Measurements from ENCODE around the gene LCN6. TPM values are rescaled to one million over a fixed set of nuclear protein-coding genes. Genes with fewer than 3 reads are reported as not detected.

Gene LCN6
- polyA plus RNA-seq, 2 donors, result 9.0 to 14.4 TPM

- 32 to 36% methylated on average over 9 of the region's 9 CpGs for WGBS, 2 donors
- no peaks in the 10 kb centered on the region for H3K4me1 ChIP-seq (ENCODE audit: control insufficient read depth in 2 of 2, insufficient read depth in 2 of 2, low read length in 1 of 2)
- H3K9me3 ChIP-seq (ENCODE audit: control insufficient read depth in 2 of 2, insufficient read depth in 1 of 2, low read depth in 1 of 2, low read length in 1 of 2), result no peaks in the 10 kb centered on the region
- no peak overlapping the region for H3K27ac ChIP-seq (ENCODE audit: low read depth in 2 of 2, low read length in 1 of 2)
- no peaks in the 10 kb centered on the region for H3K27me3 ChIP-seq (ENCODE audit: control insufficient read depth in 1 of 2, insufficient read depth in 2 of 2, low read length in 2 of 2)
- no peaks in the 10 kb centered on the region for H3K36me3 ChIP-seq (ENCODE audit: control insufficient read depth in 2 of 2, insufficient read depth in 2 of 2, low read length in 1 of 2)
- no peak overlapping the region for H3K4me3 ChIP-seq (ENCODE audit: low read depth in 1 of 2, low read length in 2 of 2)
These were observed 36.1 kb upstream of the LCN6 start for GRCh38 chr9:136784249-136784996.

GRCh38 chr9:136782452-136782851, 34.1 kb upstream of the LCN6 start:
- Histone ChIP-seq H3K4me1 (ENCODE audit: control insufficient read depth in 2 of 2, insufficient read depth in 2 of 2, low read length in 1 of 2) (no peaks in the 10 kb centered on the region), H3K4me3 (ENCODE audit: low read depth in 1 of 2, low read length in 2 of 2) (no peak overlapping the region), H3K27me3 (ENCODE audit: control insufficient read depth in 1 of 2, insufficient read depth in 2 of 2, low read length in 2 of 2) (no peaks in the 10 kb centered on the region), H3K27ac (ENCODE audit: low read depth in 2 of 2, low read length in 1 of 2) (no peak overlapping the region), H3K9me3 (ENCODE audit: control insufficient read depth in 2 of 2, insufficient read depth in 1 of 2, low read depth in 1 of 2, low read length in 1 of 2) (no peaks in the 10 kb centered on the region), H3K36me3 (ENCODE audit: control insufficient read depth in 2 of 2, insufficient read depth in 2 of 2, low read length in 1 of 2) (no peaks in the 10 kb centered on the region)
- WGBS, 2 donors, result 87 to 90% methylated on average over 3 of the region's 3 CpGs

- Histone ChIP-seq H3K36me3 (ENCODE audit: control insufficient read depth in 2 of 2, insufficient read depth in 2 of 2, low read length in 1 of 2) (no peaks in the 10 kb centered on the region), H3K27ac (ENCODE audit: low read depth in 2 of 2, low read length in 1 of 2) (no peak overlapping the region), H3K9me3 (ENCODE audit: control insufficient read depth in 2 of 2, insufficient read depth in 1 of 2, low read depth in 1 of 2, low read length in 1 of 2) (no peaks in the 10 kb centered on the region), H3K4me1 (ENCODE audit: control insufficient read depth in 2 of 2, insufficient read depth in 2 of 2, low read length in 1 of 2) (no peaks in the 10 kb centered on the region), H3K4me3 (ENCODE audit: low read depth in 1 of 2, low read length in 2 of 2) (no peak overlapping the region), H3K27me3 (ENCODE audit: control insufficient read depth in 1 of 2, insufficient read depth in 2 of 2, low read length in 2 of 2) (no peaks in the 10 kb centered on the region)
- WGBS, 2 donors, result 70 to 75% methylated on average over 5 of the region's 5 CpGs
These were observed 31.5 kb upstream of the LCN6 start for GRCh38 chr9:136779808-136780207.

GRCh38 chr9:136777359-136777758, 29.0 kb upstream of the LCN6 start:
- Histone ChIP-seq H3K27ac (ENCODE audit: low read depth in 2 of 2, low read length in 1 of 2) (no peak overlapping the region), H3K4me1 (ENCODE audit: control insufficient read depth in 2 of 2, insufficient read depth in 2 of 2, low read length in 1 of 2) (peaks cover 0 to 2% of the 10 kb centered on the region in 2 donors), H3K36me3 (ENCODE audit: control insufficient read depth in 2 of 2, insufficient read depth in 2 of 2, low read length in 1 of 2) (no peaks in the 10 kb centered on the region), H3K4me3 (ENCODE audit: low read depth in 1 of 2, low read length in 2 of 2) (no peak overlapping the region), H3K9me3 (ENCODE audit: control insufficient read depth in 2 of 2, insufficient read depth in 1 of 2, low read depth in 1 of 2, low read length in 1 of 2) (peaks cover 3 to 8% of the 10 kb centered on the region in 2 donors), H3K27me3 (ENCODE audit: control insufficient read depth in 1 of 2, insufficient read depth in 2 of 2, low read length in 2 of 2) (no peaks in the 10 kb centered on the region)
- 69% methylated on average over 14 of the region's 14 CpGs for WGBS, 2 donors

GRCh38 chr9:136776947-136777346, 28.6 kb upstream of the LCN6 start:
- WGBS, 2 donors, result 68% methylated on average over 7 of the region's 7 CpGs
- Histone ChIP-seq H3K4me1 (ENCODE audit: control insufficient read depth in 2 of 2, insufficient read depth in 2 of 2, low read length in 1 of 2) (peaks cover 0 to 2% of the 10 kb centered on the region in 2 donors), H3K9me3 (ENCODE audit: control insufficient read depth in 2 of 2, insufficient read depth in 1 of 2, low read depth in 1 of 2, low read length in 1 of 2) (peaks cover 3 to 8% of the 10 kb centered on the region in 2 donors), H3K4me3 (ENCODE audit: low read depth in 1 of 2, low read length in 2 of 2) (no peak overlapping the region), H3K36me3 (ENCODE audit: control insufficient read depth in 2 of 2, insufficient read depth in 2 of 2, low read length in 1 of 2) (no peaks in the 10 kb centered on the region), H3K27ac (ENCODE audit: low read depth in 2 of 2, low read length in 1 of 2) (no peak overlapping the region), H3K27me3 (ENCODE audit: control insufficient read depth in 1 of 2, insufficient read depth in 2 of 2, low read length in 2 of 2) (no peaks in the 10 kb centered on the region)

- no peaks in the 10 kb centered on the region for H3K27me3 ChIP-seq (ENCODE audit: control insufficient read depth in 1 of 2, insufficient read depth in 2 of 2, low read length in 2 of 2)
- peaks cover 0 to 2% of the 10 kb centered on the region in 2 donors for H3K4me1 ChIP-seq (ENCODE audit: control insufficient read depth in 2 of 2, insufficient read depth in 2 of 2, low read length in 1 of 2)
- no peak overlapping the region for H3K4me3 ChIP-seq (ENCODE audit: low read depth in 1 of 2, low read length in 2 of 2)
- 80 to 94% methylated on average over 6 of the region's 6 CpGs for WGBS, 2 donors
- H3K27ac ChIP-seq (ENCODE audit: low read depth in 2 of 2, low read length in 1 of 2), result no peak overlapping the region
- H3K9me3 ChIP-seq (ENCODE audit: control insufficient read depth in 2 of 2, insufficient read depth in 1 of 2, low read depth in 1 of 2, low read length in 1 of 2), result peaks cover 3 to 8% of the 10 kb centered on the region in 2 donors
- H3K36me3 ChIP-seq (ENCODE audit: control insufficient read depth in 2 of 2, insufficient read depth in 2 of 2, low read length in 1 of 2), result no peaks in the 10 kb centered on the region
These were observed 26.9 kb upstream of the LCN6 start for GRCh38 chr9:136775191-136775590.

GRCh38 chr9:136774416-136775045, 26.2 kb upstream of the LCN6 start:
- Histone ChIP-seq H3K36me3 (ENCODE audit: control insufficient read depth in 2 of 2, insufficient read depth in 2 of 2, low read length in 1 of 2) (no peaks in the 10 kb centered on the region), H3K27me3 (ENCODE audit: control insufficient read depth in 1 of 2, insufficient read depth in 2 of 2, low read length in 2 of 2) (no peaks in the 10 kb centered on the region), H3K4me1 (ENCODE audit: control insufficient read depth in 2 of 2, insufficient read depth in 2 of 2, low read length in 1 of 2) (peaks cover 0 to 2% of the 10 kb centered on the region in 2 donors), H3K9me3 (ENCODE audit: control insufficient read depth in 2 of 2, insufficient read depth in 1 of 2, low read depth in 1 of 2, low read length in 1 of 2) (peaks cover 3 to 8% of the 10 kb centered on the region in 2 donors), H3K4me3 (ENCODE audit: low read depth in 1 of 2, low read length in 2 of 2) (no peak overlapping the region), H3K27ac (ENCODE audit: low read depth in 2 of 2, low read length in 1 of 2) (no peak overlapping the region)
- WGBS, 2 donors, result 86 to 87% methylated on average over 12 of the region's 12 CpGs

GRCh38 chr9:136773386-136774044, 25.2 kb upstream of the LCN6 start:
- Histone ChIP-seq H3K27me3 (ENCODE audit: control insufficient read depth in 1 of 2, insufficient read depth in 2 of 2, low read length in 2 of 2) (no peaks in the 10 kb centered on the region), H3K4me3 (ENCODE audit: low read depth in 1 of 2, low read length in 2 of 2) (no peak overlapping the region), H3K9me3 (ENCODE audit: control insufficient read depth in 2 of 2, insufficient read depth in 1 of 2, low read depth in 1 of 2, low read length in 1 of 2) (peaks cover 3 to 8% of the 10 kb centered on the region in 2 donors), H3K4me1 (ENCODE audit: control insufficient read depth in 2 of 2, insufficient read depth in 2 of 2, low read length in 1 of 2) (peaks cover 0 to 2% of the 10 kb centered on the region in 2 donors), H3K36me3 (ENCODE audit: control insufficient read depth in 2 of 2, insufficient read depth in 2 of 2, low read length in 1 of 2) (no peaks in the 10 kb centered on the region), H3K27ac (ENCODE audit: low read depth in 2 of 2, low read length in 1 of 2) (no peak overlapping the region)
- 74 to 79% methylated on average over 7 of the region's 7 CpGs for WGBS, 2 donors

- H3K4me3 ChIP-seq (ENCODE audit: low read depth in 1 of 2, low read length in 2 of 2), result no peak overlapping the region
- peaks cover 0 to 2% of the 10 kb centered on the region in 2 donors for H3K4me1 ChIP-seq (ENCODE audit: control insufficient read depth in 2 of 2, insufficient read depth in 2 of 2, low read length in 1 of 2)
- peaks cover 3 to 8% of the 10 kb centered on the region in 2 donors for H3K9me3 ChIP-seq (ENCODE audit: control insufficient read depth in 2 of 2, insufficient read depth in 1 of 2, low read depth in 1 of 2, low read length in 1 of 2)
- H3K36me3 ChIP-seq (ENCODE audit: control insufficient read depth in 2 of 2, insufficient read depth in 2 of 2, low read length in 1 of 2), result no peaks in the 10 kb centered on the region
- 65 to 67% methylated on average over 3 of the region's 3 CpGs for WGBS, 2 donors
- no peak overlapping the region for H3K27ac ChIP-seq (ENCODE audit: low read depth in 2 of 2, low read length in 1 of 2)
- peaks cover 0 to 4% of the 10 kb centered on the region in 2 donors for H3K27me3 ChIP-seq (ENCODE audit: control insufficient read depth in 1 of 2, insufficient read depth in 2 of 2, low read length in 2 of 2)
These were observed 23.6 kb upstream of the LCN6 start for GRCh38 chr9:136771907-136772415.

Data from esophagus (tissue), 2 donors.